H9 (cell line): ENCODE measurements around the gene OR2H1. TPM values are rescaled to one million over a fixed set of nuclear protein-coding genes. Genes with fewer than 3 reads are reported as not detected.

Experiments used
- DNase-seq: peaks from one replicate; pipeline ENCODE4 v3.0.0-alpha.2; 2017
- H2AFZ ChIP-seq: one replicate; pipeline ENCODE4 v1.6.1; 2013; ENCODE audit warnings: mild to moderate bottlenecking, low read length, control low read depth, moderate library complexity
- H2AK5ac ChIP-seq: 2 replicates; pipeline ENCODE4 v1.6.1; 2013; ENCODE audit warnings: low read length, control low read depth, mixed read lengths; ENCODE audit not compliant: insufficient read length
- H2BK120ac ChIP-seq: one replicate; pipeline ENCODE4 v1.6.1; 2013; ENCODE audit warnings: low read depth, mild to moderate bottlenecking, low read length, control low read depth, inconsistent platforms; ENCODE audit not compliant: poor library complexity, severe bottlenecking
- H2BK12ac ChIP-seq: 2 replicates; pipeline ENCODE4 v1.6.1; 2013; ENCODE audit warnings: low read length, control low read depth, mixed read lengths, low read depth; ENCODE audit not compliant: insufficient read length
- H2BK15ac ChIP-seq: 2 replicates; pipeline ENCODE4 v1.6.1; 2013; ENCODE audit warnings: low read depth, low read length, control low read depth
- H2BK20ac ChIP-seq: one replicate; pipeline ENCODE4 v1.6.1; 2013; ENCODE audit warnings: low read depth, mild to moderate bottlenecking, low read length, control low read depth, inconsistent platforms; ENCODE audit not compliant: poor library complexity, severe bottlenecking
- H2BK5ac ChIP-seq: 2 replicates; pipeline ENCODE4 v1.6.1; 2013; ENCODE audit warnings: low read length, control low read depth, mixed read lengths; ENCODE audit not compliant: insufficient read length
- H3K14ac ChIP-seq: 2 replicates; pipeline ENCODE4 v1.6.1; 2013; ENCODE audit warnings: low read length, control low read depth; ENCODE audit not compliant: insufficient read depth
- H3K18ac ChIP-seq: 2 replicates; pipeline ENCODE4 v1.6.1; 2013; ENCODE audit warnings: low read depth, mild to moderate bottlenecking, mixed read lengths, low read length, control low read depth; ENCODE audit not compliant: insufficient read length
- H3K23ac ChIP-seq: 2 replicates; pipeline ENCODE4 v1.6.1; 2013; ENCODE audit warnings: low read length, control low read depth, mixed read lengths, low read depth; ENCODE audit not compliant: insufficient read length
- H3K23me2 ChIP-seq: 2 replicates; pipeline ENCODE4 v1.6.1; 2013; ENCODE audit warnings: low read depth, mild to moderate bottlenecking, mixed read lengths, low read length, control low read depth; ENCODE audit not compliant: insufficient read length, poor library complexity, severe bottlenecking
- H3K27ac ChIP-seq: 2 replicates; pipeline ENCODE4 v1.5.1; 2013; ENCODE audit warnings: low read length, control low read depth, mixed read lengths, low read depth; ENCODE audit not compliant: insufficient read length
- H3K27me3 ChIP-seq: 2 replicates; pipeline ENCODE4 v1.6.1; 2013; ENCODE audit warnings: low read length, control low read depth, inconsistent platforms; ENCODE audit not compliant: insufficient read depth
- H3K4ac ChIP-seq: 2 replicates; pipeline ENCODE4 v1.6.1; 2013; ENCODE audit warnings: low read depth, mild to moderate bottlenecking, control low read depth, inconsistent platforms, low read length, moderate library complexity
- H3K4me1 ChIP-seq: 2 replicates; pipeline ENCODE4 v1.6.1; 2013; ENCODE audit warnings: low read length, control low read depth, inconsistent platforms; ENCODE audit not compliant: insufficient read depth
- H3K4me2 ChIP-seq: 2 replicates; pipeline ENCODE4 v1.6.1; 2013; ENCODE audit warnings: low read length, control low read depth, mixed read lengths; ENCODE audit not compliant: insufficient read length, insufficient read depth
- H3K56ac ChIP-seq: 2 replicates; pipeline ENCODE4 v1.6.1; 2013; ENCODE audit warnings: low read depth, mild to moderate bottlenecking, mixed read lengths, low read length, control low read depth; ENCODE audit not compliant: insufficient read length
- H3K79me1 ChIP-seq: 2 replicates; pipeline ENCODE4 v1.6.1; 2013; ENCODE audit warnings: low read depth, mild to moderate bottlenecking, moderate library complexity, low read length, control low read depth, inconsistent platforms; ENCODE audit not compliant: insufficient read depth, poor library complexity, severe bottlenecking
- H3K79me2 ChIP-seq: 2 replicates; pipeline ENCODE4 v1.6.1; 2013; ENCODE audit warnings: low read length, control low read depth, inconsistent platforms; ENCODE audit not compliant: insufficient read depth
- H3K9ac ChIP-seq: 2 replicates; pipeline ENCODE4 v1.6.1; 2013; ENCODE audit warnings: low read length, control low read depth, mixed read lengths; ENCODE audit not compliant: insufficient read length; ENCODE audit errors: extremely low read depth
- H3K9me3 ChIP-seq: one replicate; pipeline ENCODE4 v1.6.1; 2013; ENCODE audit warnings: low read depth, low read length, inconsistent platforms; ENCODE audit not compliant: control insufficient read depth
- H3T11ph ChIP-seq: one replicate; pipeline ENCODE4 v1.6.1; 2013; ENCODE audit warnings: mild to moderate bottlenecking, low read length, control low read depth, inconsistent platforms
- H4K20me1 ChIP-seq: one replicate; pipeline ENCODE4 v1.6.1; 2013; ENCODE audit not compliant: control insufficient read depth, insufficient read length, insufficient read depth
- H4K5ac ChIP-seq: 2 replicates; pipeline ENCODE4 v1.6.1; 2013; ENCODE audit warnings: low read depth, mild to moderate bottlenecking, mixed read lengths, low read length, control low read depth; ENCODE audit not compliant: insufficient read length
- H4K8ac ChIP-seq: replicated peaks from 2 replicates; pipeline ENCODE4 v1.6.1; 2013; ENCODE audit warnings: low read length, control low read depth, mixed read lengths, low read depth; ENCODE audit not compliant: insufficient read length
- H4K91ac ChIP-seq: 2 replicates; pipeline ENCODE4 v1.6.1; 2013; ENCODE audit warnings: low read depth, mild to moderate bottlenecking, moderate library complexity, mixed read lengths, low read length, control low read depth; ENCODE audit not compliant: insufficient read length
- H3K27ac Mint-ChIP-seq, 3 experiments: 2 replicates in 2 of 3; 3 replicates in 1 of 3; pipeline ENCODE4 v1.8.0; 2020 to 2021; ENCODE audit warnings: mixed read lengths in 3 of 3, mild to moderate bottlenecking in 1 of 3, moderate library complexity in 1 of 3
- H3K27me3 Mint-ChIP-seq: 2 replicates; pipeline ENCODE4 v1.8.0; 2021; ENCODE audit warnings: low read depth, mild to moderate bottlenecking, moderate library complexity, mixed read lengths
- H3K36me3 Mint-ChIP-seq, 3 experiments: 2 replicates in 2 of 3; 3 replicates in 1 of 3; pipeline ENCODE4 v1.8.0; 2020 to 2021; ENCODE audit warnings: low read depth in 3 of 3, mixed read lengths in 3 of 3; ENCODE audit not compliant: insufficient read depth in 1 of 3
- H3K4me1 Mint-ChIP-seq, 2 experiments: 2 replicates each; pipeline ENCODE4 v1.8.0; 2020; ENCODE audit warnings: mixed read lengths in 2 of 2
- H3K4me3 Mint-ChIP-seq, 2 experiments: 2 replicates in 1 of 2; 3 replicates in 1 of 2; pipeline ENCODE4 v1.8.0; 2020 to 2021; ENCODE audit warnings: mild to moderate bottlenecking in 2 of 2, mixed read lengths in 2 of 2, moderate library complexity in 1 of 2
- H3K9me3 Mint-ChIP-seq, 2 experiments: 2 replicates in 1 of 2; 3 replicates in 1 of 2; pipeline ENCODE4 v1.8.0; 2020; ENCODE audit warnings: mild to moderate bottlenecking in 2 of 2, mixed read lengths in 2 of 2, moderate library complexity in 1 of 2
- CTCF ChIP-seq: fragments of 200-600 bp; sonication (generic); conservative IDR thresholded peaks from 3 replicates; pipeline ENCODE4 v1.8.0; 2021; ENCODE audit warnings: antibody characterized with exemption, mild to moderate bottlenecking
- whole genome bisulfite sequencing: extraction: QIAGEN DNeasy Blood & Tissue Kit; methylation state at CpG from one replicate; pipeline ENCODE4 v1.1.7; 2013; ENCODE audit warnings: missing lambda C conversion rate, low lambda C conversion rate, mixed read lengths; ENCODE audit not compliant: insufficient read length; ENCODE audit errors: extremely low coverage; 5-methylcytosine and 5-hydroxymethylcytosine counted together
- total RNA-seq: library from RNA; stranded (reverse); gene quantifications from 2 replicates; pipeline ENCODE4 v1.2.1, GENCODE V29; 2021

The OR2H1 gene
- total RNA-seq, 1 experiment from 2014 or later: not detected

GRCh38 chr6:29495571-29495970 lies 38.6 kb downstream of the OR2H1 start:
- Histone ChIP-seq H3K23ac (no peak overlapping the region), H2BK120ac (no peak overlapping the region), H3K4me1 (no peaks in the 10 kb centered on the region), H3K14ac (no peak overlapping the region), H2BK20ac (no peak overlapping the region), H3T11ph (no peak overlapping the region), H3K18ac (no peak overlapping the region), H4K5ac (no peak overlapping the region), H4K91ac (no peak overlapping the region), H3K9me3 (no peaks in the 10 kb centered on the region), H4K8ac (no peak overlapping the region), H3K27me3 (no peaks in the 10 kb centered on the region), H3K27ac (no peak overlapping the region), H3K23me2 (no peaks in the 10 kb centered on the region), H2BK15ac (no peak overlapping the region), H2BK5ac (no peak overlapping the region), H4K20me1 (no peaks in the 10 kb centered on the region), H3K79me2 (no peaks in the 10 kb centered on the region), H2AK5ac (no peak overlapping the region), H3K79me1 (no peaks in the 10 kb centered on the region), H3K4ac (no peak overlapping the region), H3K56ac (no peak overlapping the region), H2AFZ (no peak overlapping the region), H3K9ac (no peak overlapping the region), H2BK12ac (no peak overlapping the region), H3K4me2 (no peak overlapping the region)
- H3K27me3 Mint-ChIP-seq: peaks cover 3% of the 10 kb centered on the region; the same call in 1 of the 2 replicates
- peaks cover 0 to 8% of the 10 kb centered on the region in 2 experiments; a peak in 3 of 4 replicates for H3K4me1 Mint-ChIP-seq
- no peak for DNase-seq
- no CpG with 5 or more reads among the region's 4 CpGs for WGBS
- no peaks in the 10 kb centered on the region for H3K36me3 Mint-ChIP-seq
- H3K4me3 Mint-ChIP-seq: no peak overlapping the region
- TF ChIP-seq CTCF: no peak
- H3K9me3 Mint-ChIP-seq: no peaks in the 10 kb centered on the region
- no peak overlapping the region for H3K27ac Mint-ChIP-seq
